ENCODE data around the gene S100A2.

S100A2 gene

GRCh38 chr1:153565529-153566374 is at the start of gene S100A2:
TSS of gene S100A2 (minus strand) at chr1:153565844. CDS start at chr1:153563877, 1,967 bp downstream.
- DNase-seq = peak; percentile 94

DNA sequence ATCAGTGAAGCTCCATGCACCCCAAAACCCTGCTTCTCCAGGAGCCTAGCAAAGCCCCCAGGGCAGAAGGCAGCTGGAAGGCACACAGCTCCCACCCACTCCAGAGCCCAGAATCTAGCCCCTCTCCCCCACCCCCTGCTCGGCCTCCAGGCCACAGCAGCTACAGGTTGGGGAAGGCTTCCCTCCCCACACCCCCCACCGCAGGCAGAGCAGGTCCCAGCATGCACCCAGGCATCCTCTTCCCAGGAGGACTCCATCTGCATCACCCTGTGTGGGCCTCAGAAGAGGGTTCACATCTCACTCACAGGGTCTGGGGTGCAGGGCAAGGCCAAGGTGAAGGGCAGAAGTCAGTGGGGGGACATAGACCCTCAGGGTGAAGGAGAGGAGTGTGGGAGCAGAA is 49.8 kb upstream of the S100A2 start:
- DNase-seq = no peak

DNA sequence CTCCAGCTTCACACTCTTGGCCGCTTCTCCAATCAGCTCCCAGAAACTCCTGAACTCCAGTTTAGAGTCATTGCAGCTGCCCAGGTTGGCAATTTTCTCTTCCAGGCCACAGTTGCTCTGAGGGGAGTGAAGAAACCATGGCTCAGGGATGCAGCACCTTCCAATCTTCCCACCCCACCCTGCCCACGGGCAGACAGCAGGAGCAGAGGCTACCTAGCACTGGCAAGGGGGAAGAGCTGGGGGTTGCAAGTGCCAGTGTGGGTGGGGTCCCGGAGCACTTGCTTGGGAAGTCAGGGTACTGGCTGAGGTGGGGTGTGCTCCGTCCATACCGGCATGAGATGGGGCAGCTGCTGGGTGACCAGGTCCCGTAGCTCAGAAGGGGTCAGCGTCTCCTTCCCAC is 49.3 kb upstream of the S100A2 start:
- no peak for DNase-seq

- DNase-seq = no peak
Measured at GRCh38 chr1:153614189-153614900, 48.7 kb upstream of the S100A2 start.

DNA sequence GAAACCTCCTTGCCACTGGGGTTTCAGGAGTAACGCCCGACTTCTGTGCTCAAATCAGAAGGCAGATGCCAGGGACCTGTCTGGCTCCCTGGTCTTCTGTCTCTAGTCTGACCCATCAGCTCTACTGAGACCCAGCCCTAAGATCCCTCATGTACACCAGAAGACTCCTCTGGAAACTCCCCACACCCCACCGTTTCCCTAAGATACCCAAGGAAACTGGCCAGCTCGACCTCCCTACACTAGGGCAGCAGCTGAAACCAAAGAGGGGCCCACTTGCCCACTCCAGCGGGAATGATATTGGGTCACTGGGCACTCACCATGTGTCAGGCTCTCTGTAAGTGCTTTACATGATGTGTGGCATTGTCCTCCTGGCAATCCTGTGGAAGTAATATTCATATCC is 47.8 kb upstream of the S100A2 start:
- no peak for DNase-seq

- peak; percentile 77 for DNase-seq
Measured at GRCh38 chr1:153612755-153613331, 47.2 kb upstream of the S100A2 start, which contains the start of gene S100A16. TSS of gene S100A16 (minus strand) at chr1:153613137. CDS start at chr1:153608151, 4,986 bp downstream.

- DNase-seq = no peak
Measured at GRCh38 chr1:153612111-153612754, 46.6 kb upstream of the S100A2 start.

DNA sequence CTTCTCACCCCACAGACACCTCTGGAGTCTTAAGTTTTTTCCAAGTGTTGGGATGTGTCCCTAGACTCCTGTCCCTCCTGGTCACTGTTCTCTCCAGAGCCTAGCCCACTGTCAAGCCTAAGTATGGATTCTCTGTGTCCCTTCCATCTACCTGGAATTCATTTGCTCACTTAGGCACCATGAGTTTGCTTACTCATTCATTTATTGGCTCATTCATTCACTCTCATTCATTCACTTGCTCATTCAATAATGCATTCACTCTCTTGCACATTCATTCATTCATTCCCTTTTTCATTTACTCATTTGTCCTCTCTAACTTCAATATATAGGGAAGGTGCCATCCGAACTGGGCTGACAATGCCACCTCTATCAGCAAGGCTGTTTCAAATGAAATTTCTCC is 45.7 kb upstream of the S100A2 start:
- no peak for DNase-seq

DNA sequence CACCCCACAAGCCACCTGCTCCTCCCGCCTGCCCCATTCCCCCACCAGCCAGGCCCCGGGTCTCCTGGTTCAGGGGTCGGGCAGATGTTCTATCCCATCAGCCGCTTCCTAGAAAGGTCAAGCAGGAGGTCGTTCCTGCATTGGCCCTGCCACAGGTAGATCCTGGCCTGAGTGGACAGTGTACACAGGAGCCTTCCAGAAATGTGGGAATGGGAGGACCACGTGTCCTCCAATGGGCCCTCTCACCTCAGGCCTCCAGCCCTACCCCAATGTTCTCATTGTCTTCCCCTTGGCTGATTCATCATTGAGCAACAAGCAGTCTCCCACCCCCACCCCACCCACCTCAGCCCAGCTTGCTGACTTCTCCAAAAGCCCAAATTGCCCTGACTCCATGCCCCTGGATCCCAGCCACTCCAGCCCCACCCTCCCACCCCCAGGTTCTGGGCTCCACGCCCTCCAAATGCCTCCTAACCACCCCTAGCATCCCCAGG is 45.2 kb upstream of the S100A2 start:
- DNase-seq = peak; percentile 68

GRCh38 chr1:153610334-153610733 is 44.7 kb upstream of the S100A2 start:
- DNase-seq = peak; percentile 73

GRCh38 chr1:153609585-153609907 is 43.9 kb upstream of the S100A2 start:
- no peak for DNase-seq

GRCh38 chr1:153608742-153609584 is 43.3 kb upstream of the S100A2 start:
- DNase-seq = peak; percentile 99

GRCh38 chr1:153608089-153608682 is 42.5 kb upstream of the S100A2 start:
- no peak for DNase-seq

DNA sequence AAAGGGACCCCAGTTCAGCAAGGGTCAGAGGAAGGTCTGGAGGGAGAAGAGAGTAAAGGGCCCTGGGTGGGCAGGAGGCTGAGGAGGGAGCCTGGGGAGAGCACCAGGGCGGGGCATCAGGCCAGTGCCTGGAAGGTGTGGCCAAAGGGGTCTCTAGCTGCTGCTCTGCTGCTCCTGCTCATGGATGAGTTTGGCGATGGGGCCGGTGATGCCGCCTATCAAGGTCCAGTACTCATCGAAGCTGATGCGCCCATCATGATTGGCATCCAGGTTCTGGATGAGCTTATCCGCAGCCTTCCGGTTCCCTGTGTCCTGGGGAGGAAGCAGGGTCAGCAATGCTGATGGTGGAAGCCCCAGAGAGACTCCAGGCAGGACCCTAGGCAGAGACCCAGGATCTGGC is 41.7 kb upstream of the S100A2 start:
- DNase-seq = no peak

DNA sequence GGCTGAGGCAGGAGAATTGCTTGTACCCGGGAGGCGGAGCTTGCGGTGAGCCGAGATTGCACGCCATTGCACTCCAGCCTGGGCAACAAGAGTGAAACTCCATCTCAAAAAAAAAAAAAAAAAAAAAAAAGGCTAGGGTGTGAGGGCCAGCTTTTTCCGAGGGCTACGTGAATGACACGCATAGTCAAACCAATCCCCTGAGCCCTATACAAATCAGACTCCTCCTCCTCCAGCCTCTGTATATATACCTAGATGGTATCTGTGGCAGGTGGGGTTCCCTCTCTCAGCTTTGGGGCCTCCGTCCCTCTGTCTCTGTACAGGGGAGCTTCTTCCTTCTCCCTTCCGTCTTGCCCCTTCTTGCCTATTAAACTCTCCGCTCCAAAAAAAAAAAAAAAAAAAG is 40.5 kb upstream of the S100A2 start:
- DNase-seq = no peak

- no peak for DNase-seq
Measured at GRCh38 chr1:153602749-153603148, 37.1 kb upstream of the S100A2 start.

- no peak for DNase-seq
Measured at GRCh38 chr1:153599847-153600246, 34.2 kb upstream of the S100A2 start.

DNA sequence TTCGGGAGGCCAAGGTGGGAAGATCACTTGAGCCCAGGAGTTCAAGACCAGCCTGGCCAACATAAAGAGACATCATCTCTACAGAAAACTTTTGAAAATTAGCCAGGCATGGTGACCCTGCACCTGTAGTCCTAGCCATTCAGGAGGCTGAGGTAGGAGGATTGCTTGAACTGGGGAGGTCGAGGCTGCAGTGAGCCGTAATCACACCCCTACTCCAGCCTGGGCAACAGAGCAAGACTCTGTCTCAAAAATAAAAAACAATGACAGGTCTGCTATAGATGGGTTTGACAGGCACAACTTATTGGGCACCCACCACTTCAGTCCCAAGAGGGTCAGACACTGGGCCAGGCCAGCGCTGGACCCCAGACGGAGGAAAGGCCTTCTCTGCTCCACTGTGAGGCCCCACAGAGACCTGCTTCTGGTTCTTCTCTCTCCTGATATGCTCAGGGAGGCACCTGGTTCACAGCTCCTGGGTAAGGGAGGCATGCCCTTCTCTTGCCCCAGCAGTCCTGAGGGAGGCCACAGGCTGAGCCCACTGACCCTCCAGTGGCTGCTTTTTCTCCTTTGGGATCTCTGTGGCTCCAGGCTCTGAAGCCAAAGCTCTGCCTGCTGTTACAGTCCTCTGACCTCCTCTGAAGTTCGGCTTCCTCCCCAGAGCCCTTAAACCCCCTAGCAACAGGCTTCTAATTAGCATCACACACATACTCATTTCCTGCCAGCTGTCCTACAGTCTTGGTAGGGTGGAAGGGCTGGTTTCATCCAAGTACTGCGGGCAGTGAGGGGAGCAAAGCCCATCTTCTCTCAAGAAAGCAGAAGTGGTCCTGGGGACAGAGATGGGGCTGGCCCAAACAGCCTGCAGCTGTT is 32.9 kb upstream of the S100A2 start:
- DNase-seq = peak; percentile 79

GRCh38 chr1:153597206-153597605 is 31.6 kb upstream of the S100A2 start:
- peak; percentile 82 for DNase-seq

- DNase-seq = no peak
Measured at GRCh38 chr1:153592748-153593147, 27.1 kb upstream of the S100A2 start.

DNA sequence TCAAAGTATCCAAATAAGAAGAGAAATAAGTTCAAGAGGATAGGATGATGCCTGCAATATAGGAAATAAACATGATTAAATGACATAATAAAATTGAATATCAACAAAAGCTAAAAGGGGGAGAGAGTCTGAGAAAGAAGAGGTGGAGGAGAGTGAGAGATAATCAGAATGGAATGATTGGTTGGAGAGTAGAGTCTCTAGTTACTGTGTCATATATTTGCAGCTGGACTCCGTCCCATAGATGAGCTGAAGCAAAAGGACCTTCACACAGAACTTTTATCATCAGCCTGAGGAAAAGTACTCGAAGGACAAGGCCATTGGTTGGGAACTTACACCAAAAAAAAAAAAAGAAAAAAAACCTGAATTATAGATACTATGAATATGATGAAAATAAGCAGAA is 22.8 kb upstream of the S100A2 start:
- DNase-seq = no peak

Data from EL (cell line).